ENCODE data around the gene IGFBP5.

GRCh38 chr2:216689397-216689796, 6.0 kb downstream of the IGFBP5 start:
- TF ChIP-seq POLR2AphosphoS5 (IDR thresholded peaks at IDR 0.05; ENCODE audit: borderline replicate concordance, low read depth, low read length) (no peak), EZH2 (IDR thresholded peaks at IDR 0.05) (no peak)

Measured in SK-N-MC (cell line).